ENCODE measurements around the gene TRAPPC11. TPM values are rescaled to one million over a fixed set of nuclear protein-coding genes. Genes with fewer than 3 reads are reported as not detected.

TRAPPC11 gene
- total and polyA plus RNA-seq, 2 experiments from 2014 or later = 15.0 to 42.7 TPM

DNA sequence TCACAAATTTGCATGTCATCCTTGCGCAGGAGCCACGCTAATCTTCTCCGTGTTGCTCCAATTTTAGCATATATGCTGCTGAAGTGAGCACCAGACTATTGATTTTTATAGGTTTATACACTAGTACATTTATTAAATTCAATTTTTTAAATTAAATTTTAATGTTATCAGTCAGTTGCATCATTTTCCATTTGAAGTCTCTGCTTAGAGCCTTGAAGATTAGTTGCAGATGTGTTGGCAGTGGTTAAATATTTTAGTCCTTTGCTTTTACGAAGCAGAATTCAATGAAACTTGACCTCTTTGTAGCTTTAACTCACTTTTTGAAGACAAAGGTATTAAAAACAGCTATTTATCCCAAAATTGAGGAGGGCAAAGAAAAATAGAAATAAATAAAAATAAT, 16.5 kb downstream of the TRAPPC11 start (continued):
- TF ChIP-seq, protein P1, sequence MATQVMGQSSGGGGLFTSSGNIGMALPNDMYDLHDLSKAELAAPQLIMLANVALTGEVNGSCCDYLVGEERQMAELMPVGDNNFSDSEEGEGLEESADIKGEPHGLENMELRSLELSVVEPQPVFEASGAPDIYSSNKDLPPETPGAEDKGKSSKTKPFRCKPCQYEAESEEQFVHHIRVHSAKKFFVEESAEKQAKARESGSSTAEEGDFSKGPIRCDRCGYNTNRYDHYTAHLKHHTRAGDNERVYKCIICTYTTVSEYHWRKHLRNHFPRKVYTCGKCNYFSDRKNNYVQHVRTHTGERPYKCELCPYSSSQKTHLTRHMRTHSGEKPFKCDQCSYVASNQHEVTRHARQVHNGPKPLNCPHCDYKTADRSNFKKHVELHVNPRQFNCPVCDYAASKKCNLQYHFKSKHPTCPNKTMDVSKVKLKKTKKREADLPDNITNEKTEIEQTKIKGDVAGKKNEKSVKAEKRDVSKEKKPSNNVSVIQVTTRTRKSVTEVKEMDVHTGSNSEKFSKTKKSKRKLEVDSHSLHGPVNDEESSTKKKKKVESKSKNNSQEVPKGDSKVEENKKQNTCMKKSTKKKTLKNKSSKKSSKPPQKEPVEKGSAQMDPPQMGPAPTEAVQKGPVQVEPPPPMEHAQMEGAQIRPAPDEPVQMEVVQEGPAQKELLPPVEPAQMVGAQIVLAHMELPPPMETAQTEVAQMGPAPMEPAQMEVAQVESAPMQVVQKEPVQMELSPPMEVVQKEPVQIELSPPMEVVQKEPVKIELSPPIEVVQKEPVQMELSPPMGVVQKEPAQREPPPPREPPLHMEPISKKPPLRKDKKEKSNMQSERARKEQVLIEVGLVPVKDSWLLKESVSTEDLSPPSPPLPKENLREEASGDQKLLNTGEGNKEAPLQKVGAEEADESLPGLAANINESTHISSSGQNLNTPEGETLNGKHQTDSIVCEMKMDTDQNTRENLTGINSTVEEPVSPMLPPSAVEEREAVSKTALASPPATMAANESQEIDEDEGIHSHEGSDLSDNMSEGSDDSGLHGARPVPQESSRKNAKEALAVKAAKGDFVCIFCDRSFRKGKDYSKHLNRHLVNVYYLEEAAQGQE (IDR thresholded peaks at IDR 0.05; ENCODE audit: unreplicated experiment) = no peak
- TF ChIP-seq, protein P2, sequence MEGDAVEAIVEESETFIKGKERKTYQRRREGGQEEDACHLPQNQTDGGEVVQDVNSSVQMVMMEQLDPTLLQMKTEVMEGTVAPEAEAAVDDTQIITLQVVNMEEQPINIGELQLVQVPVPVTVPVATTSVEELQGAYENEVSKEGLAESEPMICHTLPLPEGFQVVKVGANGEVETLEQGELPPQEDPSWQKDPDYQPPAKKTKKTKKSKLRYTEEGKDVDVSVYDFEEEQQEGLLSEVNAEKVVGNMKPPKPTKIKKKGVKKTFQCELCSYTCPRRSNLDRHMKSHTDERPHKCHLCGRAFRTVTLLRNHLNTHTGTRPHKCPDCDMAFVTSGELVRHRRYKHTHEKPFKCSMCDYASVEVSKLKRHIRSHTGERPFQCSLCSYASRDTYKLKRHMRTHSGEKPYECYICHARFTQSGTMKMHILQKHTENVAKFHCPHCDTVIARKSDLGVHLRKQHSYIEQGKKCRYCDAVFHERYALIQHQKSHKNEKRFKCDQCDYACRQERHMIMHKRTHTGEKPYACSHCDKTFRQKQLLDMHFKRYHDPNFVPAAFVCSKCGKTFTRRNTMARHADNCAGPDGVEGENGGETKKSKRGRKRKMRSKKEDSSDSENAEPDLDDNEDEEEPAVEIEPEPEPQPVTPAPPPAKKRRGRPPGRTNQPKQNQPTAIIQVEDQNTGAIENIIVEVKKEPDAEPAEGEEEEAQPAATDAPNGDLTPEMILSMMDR (conservative IDR thresholded peaks at IDR 0.05; ENCODE audit: low read depth in 2 of 2) = no peak
- TF ChIP-seq, protein P3, sequence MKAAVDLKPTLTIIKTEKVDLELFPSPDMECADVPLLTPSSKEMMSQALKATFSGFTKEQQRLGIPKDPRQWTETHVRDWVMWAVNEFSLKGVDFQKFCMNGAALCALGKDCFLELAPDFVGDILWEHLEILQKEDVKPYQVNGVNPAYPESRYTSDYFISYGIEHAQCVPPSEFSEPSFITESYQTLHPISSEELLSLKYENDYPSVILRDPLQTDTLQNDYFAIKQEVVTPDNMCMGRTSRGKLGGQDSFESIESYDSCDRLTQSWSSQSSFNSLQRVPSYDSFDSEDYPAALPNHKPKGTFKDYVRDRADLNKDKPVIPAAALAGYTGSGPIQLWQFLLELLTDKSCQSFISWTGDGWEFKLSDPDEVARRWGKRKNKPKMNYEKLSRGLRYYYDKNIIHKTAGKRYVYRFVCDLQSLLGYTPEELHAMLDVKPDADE (IDR thresholded peaks at IDR 0.05) = no peak
- TF ChIP-seq EZH2 (IDR thresholded peaks at IDR 0.05; ENCODE audit: low read depth, unreplicated experiment) = no peak

DNA sequence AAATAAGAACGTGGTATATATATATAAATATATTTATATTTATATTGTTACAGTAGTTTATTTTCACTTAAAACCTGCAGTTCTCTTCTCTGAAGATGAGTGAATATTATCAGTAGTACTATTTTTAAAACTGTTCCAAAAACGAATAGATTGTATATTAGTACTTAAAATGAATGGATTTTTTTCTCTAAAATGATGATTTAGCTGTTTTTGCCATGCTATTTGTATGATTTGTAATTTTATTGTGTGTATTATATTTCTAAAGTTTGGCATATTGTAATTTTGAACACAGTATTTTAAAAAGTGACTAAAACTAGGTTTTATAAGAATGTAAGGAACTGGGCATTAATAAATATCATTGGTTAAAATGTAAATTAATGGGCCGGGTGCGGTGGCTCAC, 22.0 kb downstream of the TRAPPC11 start:
- ATAC-seq = no peak
- Histone ChIP-seq H4K20me1 (replicated peaks; ENCODE audit: insufficient read depth) (no peaks in the 10 kb centered on the region), H3K4me1 (ENCODE audit: insufficient read depth) (no peaks in the 10 kb centered on the region), H3K79me2 (replicated peaks; ENCODE audit: insufficient read depth) (no peaks in the 10 kb centered on the region), H3K27ac (ENCODE audit: low read depth) (no peak overlapping the region), H3K4me2 (no peak overlapping the region), H3F3A (replicated peaks; ENCODE audit: low read depth) (no peaks in the 10 kb centered on the region), H3K36me3 (ENCODE audit: insufficient read depth) (peaks cover 20% of the 10 kb centered on the region; the same call in 1 of the 2 replicates), H3K9me2 (ENCODE audit: insufficient read depth) (no peaks in the 10 kb centered on the region), H2AFZ (no peak overlapping the region), H3K27me3 (ENCODE audit: insufficient read depth) (no peaks in the 10 kb centered on the region), H3K4me3 (no peak overlapping the region)
- H3K27me3 Mint-ChIP-seq (ENCODE audit: insufficient read depth, low read depth, poor library complexity) = no peaks in the 10 kb centered on the region
- DNase-seq (ENCODE audit: low spot score) = no peak
- H3K36me3 Mint-ChIP-seq (ENCODE audit: low read depth) = peaks cover 45% of the 10 kb centered on the region; the same call in 2 of the 3 replicates
- no peak overlapping the region for H3K27ac Mint-ChIP-seq
- no peaks in the 10 kb centered on the region for H3K9me3 Mint-ChIP-seq
- TF ChIP-seq STAT1 (IDR thresholded peaks at IDR 0.05; ENCODE audit: unreplicated experiment) (no peak), ZNF114 (CRISPR knock-in tag; IDR thresholded peaks at IDR 0.05) (no peak)
- no peaks in the 10 kb centered on the region for H3K4me1 Mint-ChIP-seq
- H3K4me3 Mint-ChIP-seq = no peak overlapping the region

DNA sequence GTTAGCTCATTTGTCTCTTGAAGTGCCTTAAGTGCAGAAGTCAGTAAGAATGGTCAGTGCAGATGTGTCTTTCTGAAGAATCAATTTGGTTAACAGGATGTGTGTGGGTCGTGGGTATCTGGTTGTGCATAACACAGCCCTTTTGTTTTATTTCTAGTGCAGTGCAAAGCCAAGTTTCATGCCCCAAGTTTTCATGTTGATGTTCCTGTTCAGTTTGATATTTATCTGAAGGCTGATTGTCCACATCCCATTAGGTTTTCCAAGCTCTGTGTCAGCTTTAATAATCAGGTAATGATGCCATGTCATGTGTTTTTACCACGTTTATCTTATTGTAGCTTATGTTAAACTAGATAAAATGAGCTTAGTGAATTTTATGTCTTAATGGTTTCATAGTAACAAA, 27.4 kb downstream of the TRAPPC11 start:
- ATAC-seq (no peak), DNase-seq (ENCODE audit: low spot score) (no peak)
- no peaks in the 10 kb centered on the region for H3K79me2 ChIP-seq (replicated peaks; ENCODE audit: insufficient read depth)
- Mint-ChIP-seq H3K27ac (no peak overlapping the region), H3K27me3 (ENCODE audit: insufficient read depth, low read depth, poor library complexity) (no peaks in the 10 kb centered on the region), H3K4me1 (no peaks in the 10 kb centered on the region), H3K9me3 (no peaks in the 10 kb centered on the region), H3K4me3 (no peak overlapping the region), H3K36me3 (ENCODE audit: low read depth) (peaks cover 33% of the 10 kb centered on the region)
- H3K27me3 ChIP-seq (ENCODE audit: insufficient read depth) = no peaks in the 10 kb centered on the region
- no peaks in the 10 kb centered on the region for H3K9me2 ChIP-seq (ENCODE audit: insufficient read depth)
- H3K27ac ChIP-seq (ENCODE audit: low read depth) = no peak overlapping the region
- H3F3A ChIP-seq (replicated peaks; ENCODE audit: low read depth) = no peaks in the 10 kb centered on the region
- no peak overlapping the region for H2AFZ ChIP-seq
- peaks cover 23% of the 10 kb centered on the region for H3K36me3 ChIP-seq (ENCODE audit: insufficient read depth)
- TF ChIP-seq EZH2phosphoT487 (IDR thresholded peaks at IDR 0.05; ENCODE audit: unreplicated experiment) = no peak
- TF ChIP-seq, protein P1 (IDR thresholded peaks at IDR 0.05; ENCODE audit: unreplicated experiment) = no peak
- TF ChIP-seq, protein P3 (IDR thresholded peaks at IDR 0.05) = no peak
- no peaks in the 10 kb centered on the region for H4K20me1 ChIP-seq (replicated peaks; ENCODE audit: insufficient read depth)
- H3K4me2 ChIP-seq = no peak overlapping the region
- H3K4me3 ChIP-seq = no peak overlapping the region
- H3K4me1 ChIP-seq (ENCODE audit: insufficient read depth) = no peaks in the 10 kb centered on the region

Data from GM23338 (cell line).